Measurements from ENCODE around the gene MACROH2A1. TPM values are rescaled to one million over a fixed set of nuclear protein-coding genes. Genes with fewer than 3 reads are reported as not detected.
A peak's percentile ranks its signal among the peaks of the same experiment; 100 is the strongest.

The MACROH2A1 gene
- polyA plus RNA-seq, 1 of the 3 experiments (the other 2 are of a cell fraction) = 165 TPM

DNA sequence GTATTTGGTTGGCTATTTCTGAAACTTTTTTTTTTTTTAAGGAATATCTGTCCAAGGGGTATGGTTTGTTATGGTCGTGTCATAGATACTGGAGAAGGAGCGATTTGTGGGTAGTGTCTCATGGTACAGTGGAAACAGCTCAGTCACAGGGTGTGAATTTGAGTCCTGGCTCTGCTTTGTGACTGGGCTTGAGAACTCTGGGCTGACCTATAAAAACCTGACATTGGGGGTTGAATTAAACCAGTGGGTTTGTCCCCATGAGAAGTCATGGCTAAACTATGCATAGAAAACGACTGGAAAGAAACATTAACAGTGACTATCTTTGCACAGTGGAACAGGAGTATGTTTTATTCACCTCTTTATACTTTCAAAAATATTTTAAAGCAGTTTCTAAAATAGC is 54.7 kb downstream of the MACROH2A1 start:
- ChIA-PET CTCF (interaction anchor here (1.6 kb wide), 1 partner anchor 122 kb away, joined by 3 read pairs; no protein-coding TSS in a partner anchor), POLR2A (no interaction called here)
- TF ChIP-seq, protein P1, sequence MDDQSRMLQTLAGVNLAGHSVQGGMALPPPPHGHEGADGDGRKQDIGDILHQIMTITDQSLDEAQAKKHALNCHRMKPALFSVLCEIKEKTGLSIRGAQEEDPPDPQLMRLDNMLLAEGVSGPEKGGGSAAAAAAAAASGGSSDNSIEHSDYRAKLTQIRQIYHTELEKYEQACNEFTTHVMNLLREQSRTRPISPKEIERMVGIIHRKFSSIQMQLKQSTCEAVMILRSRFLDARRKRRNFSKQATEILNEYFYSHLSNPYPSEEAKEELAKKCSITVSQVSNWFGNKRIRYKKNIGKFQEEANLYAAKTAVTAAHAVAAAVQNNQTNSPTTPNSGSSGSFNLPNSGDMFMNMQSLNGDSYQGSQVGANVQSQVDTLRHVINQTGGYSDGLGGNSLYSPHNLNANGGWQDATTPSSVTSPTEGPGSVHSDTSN (IDR thresholded peaks at IDR 0.05) = no peak
- TF ChIP-seq GABPA (IDR thresholded peaks at IDR 0.05; ENCODE audit: low read depth) (no peak), RFX5 (IDR thresholded peaks at IDR 0.05; ENCODE audit: low read length) (no peak), GATA2 (CRISPR knock-in tag; IDR thresholded peaks at IDR 0.05) (no peak), MEF2A (IDR thresholded peaks at IDR 0.05; ENCODE audit: borderline replicate concordance, low read depth) (no peak), RXRA (IDR thresholded peaks at IDR 0.05; ENCODE audit: borderline replicate concordance, low read depth) (no peak), TCF12 (IDR thresholded peaks at IDR 0.05) (no peak), SIN3A (IDR thresholded peaks at IDR 0.05; ENCODE audit: borderline replicate concordance, low read depth, low read length) (no peak), FOXJ3 (CRISPR knock-in tag; IDR thresholded peaks at IDR 0.05) (no peak), EZH2phosphoT487 (IDR thresholded peaks at IDR 0.05; ENCODE audit: borderline replicate concordance, low read depth) (no peak), RCOR1 (IDR thresholded peaks at IDR 0.05; ENCODE audit: low read length) (no peak), EP300 (IDR thresholded peaks at IDR 0.05; ENCODE audit: borderline replicate concordance in 1 of 2, low read depth in 1 of 2, low read length in 1 of 2) (no peak), ELF1 (IDR thresholded peaks at IDR 0.05) (no peak)
- TF ChIP-seq, protein P2, sequence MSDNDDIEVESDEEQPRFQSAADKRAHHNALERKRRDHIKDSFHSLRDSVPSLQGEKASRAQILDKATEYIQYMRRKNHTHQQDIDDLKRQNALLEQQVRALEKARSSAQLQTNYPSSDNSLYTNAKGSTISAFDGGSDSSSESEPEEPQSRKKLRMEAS (IDR thresholded peaks at IDR 0.05; ENCODE audit: low read depth) = no peak
- TF ChIP-seq, protein P3, sequence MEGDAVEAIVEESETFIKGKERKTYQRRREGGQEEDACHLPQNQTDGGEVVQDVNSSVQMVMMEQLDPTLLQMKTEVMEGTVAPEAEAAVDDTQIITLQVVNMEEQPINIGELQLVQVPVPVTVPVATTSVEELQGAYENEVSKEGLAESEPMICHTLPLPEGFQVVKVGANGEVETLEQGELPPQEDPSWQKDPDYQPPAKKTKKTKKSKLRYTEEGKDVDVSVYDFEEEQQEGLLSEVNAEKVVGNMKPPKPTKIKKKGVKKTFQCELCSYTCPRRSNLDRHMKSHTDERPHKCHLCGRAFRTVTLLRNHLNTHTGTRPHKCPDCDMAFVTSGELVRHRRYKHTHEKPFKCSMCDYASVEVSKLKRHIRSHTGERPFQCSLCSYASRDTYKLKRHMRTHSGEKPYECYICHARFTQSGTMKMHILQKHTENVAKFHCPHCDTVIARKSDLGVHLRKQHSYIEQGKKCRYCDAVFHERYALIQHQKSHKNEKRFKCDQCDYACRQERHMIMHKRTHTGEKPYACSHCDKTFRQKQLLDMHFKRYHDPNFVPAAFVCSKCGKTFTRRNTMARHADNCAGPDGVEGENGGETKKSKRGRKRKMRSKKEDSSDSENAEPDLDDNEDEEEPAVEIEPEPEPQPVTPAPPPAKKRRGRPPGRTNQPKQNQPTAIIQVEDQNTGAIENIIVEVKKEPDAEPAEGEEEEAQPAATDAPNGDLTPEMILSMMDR (IDR thresholded peaks at IDR 0.05) = no peak
- H3K4me3 ChIP-seq (ENCODE audit: low read depth in 2 of 2, low read length in 1 of 2) = no peak overlapping the region
- H3K9me2 ChIP-seq = no peaks in the 10 kb centered on the region
- no peaks in the 10 kb centered on the region for H3F3A ChIP-seq (replicated peaks; ENCODE audit: insufficient read depth)
- no peak overlapping the region for H3K9ac ChIP-seq
- peak overlapping the region in 1 of 2 experiments; percentile 22; a peak in 1 of 4 replicates for H3K27ac ChIP-seq (ENCODE audit: low read depth in 2 of 2, low read length in 1 of 2)
- peaks cover 49 to 90% of the 10 kb centered on the region in 2 experiments for H3K36me3 ChIP-seq (replicated peaks in 1 of 2; ENCODE audit: control insufficient read depth in 1 of 2, insufficient read depth in 2 of 2, low read length in 1 of 2)
- H3K79me2 ChIP-seq (ENCODE audit: insufficient read depth) = no peaks in the 10 kb centered on the region; the same call in 1 of the 2 replicates
- peaks cover 7 to 23% of the 10 kb centered on the region in 2 experiments; a peak in 3 of 4 replicates for H3K4me1 ChIP-seq (ENCODE audit: control insufficient read depth in 1 of 2, insufficient read depth in 2 of 2, low read depth in 1 of 2, low read length in 1 of 2)
- 84% methylated on average over 3 of the region's 3 CpGs for WGBS (ENCODE audit: low lambda C conversion rate)
- no peaks in the 10 kb centered on the region for H3K27me3 ChIP-seq (ENCODE audit: insufficient read depth)
- no peak overlapping the region for H2AFZ ChIP-seq (ENCODE audit: low read depth)
- no peaks in the 10 kb centered on the region for H4K20me1 ChIP-seq (ENCODE audit: insufficient read depth)
- DNase-seq = no peak
- H3K4me2 ChIP-seq = no peak overlapping the region
- H3K9me3 ChIP-seq = no peaks in the 10 kb centered on the region

DNA sequence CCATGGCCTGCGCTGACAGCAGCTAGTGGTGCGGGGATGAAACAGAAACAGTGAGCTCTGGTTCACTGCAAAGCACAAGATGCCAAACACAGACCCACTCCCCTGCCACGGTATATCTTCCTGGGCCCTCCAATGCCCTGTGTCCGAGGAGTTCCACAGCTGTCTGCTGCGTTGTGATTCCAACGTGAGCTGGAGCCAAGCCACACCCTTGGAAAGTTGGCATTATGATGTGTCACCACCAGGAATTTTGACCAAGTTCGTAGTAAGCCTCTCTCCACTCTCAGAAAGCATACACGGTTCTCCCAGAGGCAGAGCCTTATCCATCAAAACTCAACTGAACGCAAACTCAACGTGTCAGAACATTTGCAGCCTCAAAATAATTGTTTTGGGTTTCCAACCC is 55.6 kb downstream of the MACROH2A1 start:
- no peaks in the 10 kb centered on the region for H3F3A ChIP-seq (replicated peaks; ENCODE audit: insufficient read depth)
- H3K36me3 ChIP-seq (replicated peaks in 1 of 2; ENCODE audit: control insufficient read depth in 1 of 2, insufficient read depth in 2 of 2, low read length in 1 of 2) = peaks cover 49 to 95% of the 10 kb centered on the region in 2 experiments
- H3K9me2 ChIP-seq = no peaks in the 10 kb centered on the region
- no peaks in the 10 kb centered on the region for H3K27me3 ChIP-seq (ENCODE audit: insufficient read depth)
- no peak for DNase-seq
- no peaks in the 10 kb centered on the region for H3K9me3 ChIP-seq
- no peak overlapping the region for H3K4me2 ChIP-seq
- ChIA-PET POLR2A (no interaction called here), CTCF (interaction anchor here (0.7 to 1.6 kb wide), 4 partner anchors 10 to 123 kb away, joined by 3 read pairs; no protein-coding TSS in a partner anchor)
- H3K79me2 ChIP-seq (ENCODE audit: insufficient read depth) = no peaks in the 10 kb centered on the region; the same call in 1 of the 2 replicates
- H4K20me1 ChIP-seq (ENCODE audit: insufficient read depth) = no peaks in the 10 kb centered on the region
- WGBS (ENCODE audit: low lambda C conversion rate) = 77% methylated on average over 10 of the region's 10 CpGs
- no peak overlapping the region for H2AFZ ChIP-seq (ENCODE audit: low read depth)
- H3K9ac ChIP-seq = no peak overlapping the region
- no peak overlapping the region for H3K27ac ChIP-seq (ENCODE audit: low read depth in 2 of 2, low read length in 1 of 2)
- H3K4me3 ChIP-seq (ENCODE audit: low read depth in 2 of 2, low read length in 1 of 2) = no peak overlapping the region
- H3K4me1 ChIP-seq (ENCODE audit: control insufficient read depth in 1 of 2, insufficient read depth in 2 of 2, low read depth in 1 of 2, low read length in 1 of 2) = peaks cover 7 to 31% of the 10 kb centered on the region in 2 experiments; a peak in 3 of 4 replicates
- TF ChIP-seq GABPA (IDR thresholded peaks at IDR 0.05; ENCODE audit: low read depth) = no peak
- TF ChIP-seq, protein P4, sequence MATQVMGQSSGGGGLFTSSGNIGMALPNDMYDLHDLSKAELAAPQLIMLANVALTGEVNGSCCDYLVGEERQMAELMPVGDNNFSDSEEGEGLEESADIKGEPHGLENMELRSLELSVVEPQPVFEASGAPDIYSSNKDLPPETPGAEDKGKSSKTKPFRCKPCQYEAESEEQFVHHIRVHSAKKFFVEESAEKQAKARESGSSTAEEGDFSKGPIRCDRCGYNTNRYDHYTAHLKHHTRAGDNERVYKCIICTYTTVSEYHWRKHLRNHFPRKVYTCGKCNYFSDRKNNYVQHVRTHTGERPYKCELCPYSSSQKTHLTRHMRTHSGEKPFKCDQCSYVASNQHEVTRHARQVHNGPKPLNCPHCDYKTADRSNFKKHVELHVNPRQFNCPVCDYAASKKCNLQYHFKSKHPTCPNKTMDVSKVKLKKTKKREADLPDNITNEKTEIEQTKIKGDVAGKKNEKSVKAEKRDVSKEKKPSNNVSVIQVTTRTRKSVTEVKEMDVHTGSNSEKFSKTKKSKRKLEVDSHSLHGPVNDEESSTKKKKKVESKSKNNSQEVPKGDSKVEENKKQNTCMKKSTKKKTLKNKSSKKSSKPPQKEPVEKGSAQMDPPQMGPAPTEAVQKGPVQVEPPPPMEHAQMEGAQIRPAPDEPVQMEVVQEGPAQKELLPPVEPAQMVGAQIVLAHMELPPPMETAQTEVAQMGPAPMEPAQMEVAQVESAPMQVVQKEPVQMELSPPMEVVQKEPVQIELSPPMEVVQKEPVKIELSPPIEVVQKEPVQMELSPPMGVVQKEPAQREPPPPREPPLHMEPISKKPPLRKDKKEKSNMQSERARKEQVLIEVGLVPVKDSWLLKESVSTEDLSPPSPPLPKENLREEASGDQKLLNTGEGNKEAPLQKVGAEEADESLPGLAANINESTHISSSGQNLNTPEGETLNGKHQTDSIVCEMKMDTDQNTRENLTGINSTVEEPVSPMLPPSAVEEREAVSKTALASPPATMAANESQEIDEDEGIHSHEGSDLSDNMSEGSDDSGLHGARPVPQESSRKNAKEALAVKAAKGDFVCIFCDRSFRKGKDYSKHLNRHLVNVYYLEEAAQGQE (IDR thresholded peaks at IDR 0.05; ENCODE audit: low read depth, low read length) = no peak
- TF ChIP-seq EP300 (IDR thresholded peaks at IDR 0.05; ENCODE audit: borderline replicate concordance in 1 of 2, low read depth in 1 of 2, low read length in 1 of 2) = no peak
- TF ChIP-seq, protein P1 (IDR thresholded peaks at IDR 0.05) = no peak
- TF ChIP-seq, protein P2 (IDR thresholded peaks at IDR 0.05; ENCODE audit: low read depth) = no peak
- TF ChIP-seq RXRA (IDR thresholded peaks at IDR 0.05; ENCODE audit: borderline replicate concordance, low read depth) = no peak
- TF ChIP-seq NRF1 (IDR thresholded peaks at IDR 0.05; ENCODE audit: low read depth, low read length) = no peak
- no peak for TF ChIP-seq RFX5 (IDR thresholded peaks at IDR 0.05; ENCODE audit: low read length)
- no peak for TF ChIP-seq SMC3 (IDR thresholded peaks at IDR 0.05; ENCODE audit: low read depth, low read length)
- TF ChIP-seq CHD2 (IDR thresholded peaks at IDR 0.05; ENCODE audit: low read length, partially characterized antibody) = no peak

Data from SK-N-SH (cell line).